HG02642 (cell line): ENCODE results near the gene ATXN7L1.

Experiments
- ATAC-seq: cut with Tn5 transposase; IDR thresholded peaks from one replicate; pipeline ENCODE4 v1.9.1; 2021; ENCODE audit warnings: mild to moderate bottlenecking; ENCODE audit not compliant: unreplicated experiment, poor library complexity

ATXN7L1 gene

DNA sequence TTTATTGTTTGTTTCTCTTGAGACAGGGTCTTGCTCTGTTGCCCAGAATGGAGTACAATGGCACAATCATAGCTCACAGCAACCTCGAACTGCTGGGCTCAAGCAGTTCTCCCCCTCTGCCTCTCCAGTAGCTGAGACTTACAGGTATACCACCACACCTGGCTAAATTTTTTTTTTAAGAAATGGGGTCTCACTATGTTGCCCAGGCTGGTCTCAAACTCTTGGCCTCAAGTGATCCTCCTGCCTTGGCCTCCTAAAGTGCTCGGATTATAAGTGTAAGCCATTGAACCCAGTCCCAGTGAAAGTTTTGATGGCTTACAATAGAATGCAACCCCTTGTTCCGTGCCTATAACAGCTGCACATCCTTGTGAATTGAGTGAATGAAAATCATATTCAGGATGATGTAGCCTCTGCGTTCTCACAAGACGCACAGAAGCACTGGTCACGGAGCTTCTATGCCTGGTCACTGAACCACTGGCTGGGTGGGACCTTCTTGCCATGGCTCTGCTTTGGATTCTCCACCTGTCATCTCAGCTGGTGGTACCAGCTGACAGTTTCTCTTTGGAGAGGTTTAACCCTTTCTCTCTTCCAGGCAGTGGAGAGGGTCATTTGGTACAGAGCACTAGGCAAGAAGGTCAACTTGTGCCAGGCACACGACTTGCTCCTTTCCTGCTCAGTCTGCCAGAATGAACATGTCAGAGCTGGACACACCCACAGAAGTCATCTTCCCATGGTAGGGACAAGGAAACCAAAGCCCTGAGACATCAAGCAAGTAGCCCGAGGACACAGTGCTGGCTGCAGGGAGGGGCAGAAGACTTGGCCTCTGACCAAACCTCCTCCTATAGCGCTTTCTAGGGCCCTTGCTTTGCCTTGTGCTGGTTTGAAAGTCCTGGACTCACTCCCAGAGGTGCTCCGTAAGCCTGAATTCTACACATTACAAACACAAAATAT is 89.6 kb downstream of the ATXN7L1 start:
- no peak for ATAC-seq

DNA sequence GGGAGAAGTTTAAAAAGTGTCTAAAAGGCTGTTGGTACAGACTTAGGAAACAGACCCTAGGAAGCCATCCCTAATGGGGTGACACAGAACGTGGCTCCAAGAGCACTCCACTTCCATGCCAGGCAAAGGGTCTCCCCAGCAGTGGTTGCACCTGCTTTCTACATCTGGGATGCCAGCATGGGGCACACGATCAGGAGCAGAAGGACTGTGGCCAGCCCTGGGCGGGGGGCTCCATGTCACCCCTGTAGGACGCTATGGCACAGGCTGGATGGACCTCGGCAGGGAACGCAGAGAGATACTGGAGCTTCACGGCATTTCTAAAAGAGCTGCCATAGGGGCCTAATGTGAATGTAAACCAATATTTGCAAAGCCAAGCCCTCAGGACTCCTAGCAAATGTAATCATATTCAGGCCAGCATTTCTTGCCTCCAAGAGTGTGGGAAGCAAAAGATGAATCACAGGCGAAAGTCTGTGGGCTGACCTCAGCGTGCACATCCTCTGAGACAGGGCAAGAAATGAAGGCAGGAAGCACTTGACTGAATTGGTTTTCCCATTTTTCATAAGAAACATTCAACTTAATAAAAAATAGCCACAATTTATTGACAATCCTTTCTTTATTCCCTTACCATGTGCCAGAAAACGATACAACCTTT is 93.9 kb downstream of the ATXN7L1 start:
- no peak for ATAC-seq

DNA sequence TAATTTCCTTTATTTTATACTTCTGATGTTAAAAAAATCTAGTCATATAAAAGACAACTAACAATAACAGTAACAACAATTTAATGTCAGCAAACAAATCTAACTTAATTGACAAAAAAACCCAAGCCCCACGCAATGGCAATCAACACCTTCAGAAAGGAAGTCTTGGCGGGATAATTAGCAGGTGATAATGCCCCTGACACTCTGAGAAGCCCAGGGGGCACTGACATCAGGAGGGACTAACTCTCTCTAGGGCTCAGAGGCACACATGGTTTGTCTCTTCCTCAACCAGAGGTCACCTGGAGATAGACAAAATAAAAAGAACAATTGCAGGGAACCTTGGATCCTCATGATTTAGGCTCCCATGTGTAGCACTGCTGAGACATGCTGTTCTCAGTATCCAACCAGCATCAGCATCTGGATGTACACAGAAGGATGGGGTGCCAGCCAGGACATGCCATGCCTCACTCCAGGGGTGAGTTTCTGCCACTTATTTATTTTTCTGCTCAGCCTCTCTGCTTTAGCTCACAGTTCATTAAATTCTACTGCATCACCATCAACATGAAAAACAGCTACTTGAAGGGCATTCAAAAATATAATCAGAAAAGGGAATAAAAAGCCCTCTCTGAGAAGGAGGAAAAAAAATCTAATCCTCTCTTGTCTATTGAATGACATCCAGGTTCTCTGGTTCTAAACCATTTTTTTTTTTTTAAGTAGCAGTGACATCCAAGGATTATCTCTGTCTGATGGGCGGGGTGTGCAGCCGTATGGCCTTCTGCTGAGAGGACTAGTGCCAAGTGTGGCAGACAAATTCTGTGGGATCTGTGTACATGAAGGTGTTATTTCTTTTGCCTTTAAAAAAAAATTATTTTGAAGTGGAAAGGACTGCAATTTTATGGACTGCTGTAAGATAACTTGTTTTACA is 96.3 kb downstream of the ATXN7L1 start:
- ATAC-seq = no peak

DNA sequence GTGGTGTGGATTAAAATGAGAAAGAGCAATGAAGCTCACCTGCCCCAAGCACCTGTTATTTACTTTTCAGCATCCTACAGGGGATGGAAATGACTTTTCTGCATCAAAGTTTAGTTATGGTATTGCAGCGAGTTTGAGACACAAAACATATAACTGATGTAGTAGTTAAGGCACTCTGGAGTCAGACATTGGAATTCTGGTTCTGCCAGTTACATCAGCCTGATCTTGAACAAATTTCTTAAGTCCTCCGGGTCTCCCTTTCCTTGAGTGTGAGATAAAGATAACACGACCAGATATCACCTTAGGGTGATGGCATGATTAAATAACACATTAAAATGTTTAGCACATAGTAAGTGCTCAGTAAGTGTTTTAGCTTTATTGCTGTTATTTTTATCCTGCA is 97.4 kb downstream of the ATXN7L1 start:
- ATAC-seq = no peak

DNA sequence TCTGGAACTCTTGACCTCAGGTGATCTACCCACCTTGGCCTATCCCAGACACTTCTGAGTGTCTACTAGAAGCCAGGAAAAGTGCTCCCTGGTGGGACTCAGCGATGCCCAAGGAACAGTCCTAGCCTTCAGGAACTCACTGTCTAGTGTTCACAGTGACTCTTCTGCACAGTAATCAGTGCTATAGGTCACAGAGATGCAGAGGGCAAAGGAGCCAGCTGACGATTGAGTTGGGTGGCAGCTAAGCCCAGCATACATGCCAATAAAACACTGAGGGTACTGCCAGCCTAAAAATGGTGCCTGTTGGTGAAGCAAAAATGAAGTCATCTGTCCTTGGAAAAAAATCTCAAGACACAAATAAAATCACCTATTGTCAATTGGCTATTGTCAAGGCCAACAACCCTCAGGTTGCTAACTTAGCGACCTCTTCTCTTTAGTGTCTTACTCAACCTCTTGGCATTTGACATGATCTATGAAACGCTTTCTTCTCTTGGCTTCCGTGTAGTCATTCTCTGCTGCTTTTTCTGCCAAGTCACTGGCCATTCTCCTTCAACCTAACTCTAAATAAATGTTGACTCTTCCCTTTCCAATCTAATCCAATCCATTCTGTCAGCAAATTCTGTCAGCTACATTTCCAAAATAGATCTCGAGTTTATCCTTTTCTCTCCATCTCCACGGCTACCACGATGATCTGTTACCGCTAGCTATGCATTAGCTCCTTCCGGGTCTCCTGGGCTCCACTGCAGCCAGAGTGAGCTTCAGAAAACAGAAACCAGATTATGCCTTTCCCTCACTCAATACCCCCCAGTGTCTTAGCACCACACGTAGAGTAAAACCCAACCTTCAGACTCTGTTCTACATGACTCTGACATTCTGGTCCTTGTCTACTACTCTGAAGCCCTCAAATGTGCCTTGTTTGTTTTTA is 99.2 kb downstream of the ATXN7L1 start:
- no peak for ATAC-seq

GRCh38 chr7:105776068-105776790 is 100.2 kb downstream of the ATXN7L1 start:
- no peak for ATAC-seq

DNA sequence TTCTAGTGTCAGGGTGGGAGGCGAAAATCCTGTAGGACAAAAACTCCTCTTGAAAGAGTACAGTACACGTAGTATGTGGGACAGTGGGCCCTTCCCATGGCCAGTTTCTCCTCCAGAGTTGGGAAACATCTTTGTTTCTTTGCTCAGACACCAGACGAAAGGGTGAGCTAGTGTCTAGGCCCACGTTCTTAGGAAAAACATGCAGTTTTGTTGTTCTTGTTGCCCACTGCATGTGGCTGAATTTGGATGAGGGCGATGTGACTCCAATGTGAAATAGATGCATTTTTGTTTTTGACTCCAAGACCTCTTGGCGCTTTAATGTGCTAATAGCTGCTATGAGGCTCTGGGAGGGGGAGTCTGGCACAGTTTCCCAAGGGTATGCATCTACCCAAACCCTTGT is 100.8 kb downstream of the ATXN7L1 start:
- ATAC-seq = no peak

DNA sequence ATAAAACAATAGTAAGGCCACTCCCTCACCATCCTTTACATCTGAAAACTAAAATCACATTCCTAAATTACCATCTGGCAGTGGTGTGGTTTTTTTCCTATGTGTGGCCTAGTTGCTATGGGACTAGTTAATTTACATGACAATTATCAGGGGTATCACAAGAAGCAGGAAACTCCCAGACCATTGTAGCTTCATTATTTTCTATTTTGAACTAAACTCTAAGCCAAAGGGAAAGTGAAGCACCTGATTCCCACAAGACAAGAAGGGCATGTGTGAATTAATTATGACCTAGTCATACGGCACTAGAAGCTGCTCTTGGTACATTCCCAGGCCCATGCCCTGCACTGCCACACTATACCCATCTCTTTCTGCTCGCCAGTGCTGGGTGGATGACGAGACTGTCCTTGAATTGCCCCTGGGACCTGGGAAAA is 103.4 kb downstream of the ATXN7L1 start:
- no peak for ATAC-seq

- no peak for ATAC-seq
Measured at GRCh38 chr7:105769901-105770628, 106.3 kb downstream of the ATXN7L1 start.

GRCh38 chr7:105768898-105769507 is 107.4 kb downstream of the ATXN7L1 start:
- ATAC-seq = no peak

- no peak for ATAC-seq
Measured at GRCh38 chr7:105768117-105768516, 108.3 kb downstream of the ATXN7L1 start.

DNA sequence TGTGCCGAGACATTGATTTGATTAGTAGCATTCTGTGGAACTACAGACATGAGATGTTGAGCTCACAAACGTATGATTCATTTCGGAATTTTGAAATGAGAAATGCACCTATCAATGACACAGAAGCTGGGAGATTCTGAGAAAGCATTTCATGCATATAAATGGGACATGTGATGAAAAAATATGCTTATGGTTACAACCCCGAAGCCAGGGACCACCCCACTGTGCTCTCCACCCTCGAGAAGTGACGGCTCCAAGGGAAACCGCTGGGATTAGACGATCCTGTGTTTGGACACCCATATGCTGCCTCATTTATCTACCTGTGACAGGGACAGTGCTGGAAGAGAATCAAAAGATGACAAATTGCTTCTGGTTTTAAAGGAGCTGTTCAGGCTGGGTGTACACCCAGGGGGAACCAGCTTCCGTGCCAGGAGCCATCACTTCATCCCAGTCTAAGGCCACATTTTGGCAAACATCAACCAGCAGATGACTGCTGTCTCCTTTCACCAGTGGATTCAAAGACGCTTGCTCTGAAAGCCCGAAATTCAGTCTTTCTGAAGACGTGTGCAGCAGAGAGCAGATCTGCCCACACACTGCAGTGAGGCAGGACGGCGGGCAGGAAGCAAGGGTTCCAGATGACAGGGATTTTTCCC is 109.9 kb downstream of the ATXN7L1 start:
- no peak for ATAC-seq

- ATAC-seq = no peak
Measured at GRCh38 chr7:105765846-105766245, 110.6 kb downstream of the ATXN7L1 start.

GRCh38 chr7:105764506-105764905 is 111.9 kb downstream of the ATXN7L1 start:
- ATAC-seq = no peak

- no peak for ATAC-seq
Measured at GRCh38 chr7:105760551-105761447, 115.6 kb downstream of the ATXN7L1 start.
